Measurements from ENCODE around the gene POFUT2.

The POFUT2 gene

GRCh38 chr21:45252448-45252925, 35.2 kb downstream of the POFUT2 start:
- in situ Hi-C loops (cut with MboI; ENCODE audit: low sequenced_read_pairs) = no loop called here

DNA sequence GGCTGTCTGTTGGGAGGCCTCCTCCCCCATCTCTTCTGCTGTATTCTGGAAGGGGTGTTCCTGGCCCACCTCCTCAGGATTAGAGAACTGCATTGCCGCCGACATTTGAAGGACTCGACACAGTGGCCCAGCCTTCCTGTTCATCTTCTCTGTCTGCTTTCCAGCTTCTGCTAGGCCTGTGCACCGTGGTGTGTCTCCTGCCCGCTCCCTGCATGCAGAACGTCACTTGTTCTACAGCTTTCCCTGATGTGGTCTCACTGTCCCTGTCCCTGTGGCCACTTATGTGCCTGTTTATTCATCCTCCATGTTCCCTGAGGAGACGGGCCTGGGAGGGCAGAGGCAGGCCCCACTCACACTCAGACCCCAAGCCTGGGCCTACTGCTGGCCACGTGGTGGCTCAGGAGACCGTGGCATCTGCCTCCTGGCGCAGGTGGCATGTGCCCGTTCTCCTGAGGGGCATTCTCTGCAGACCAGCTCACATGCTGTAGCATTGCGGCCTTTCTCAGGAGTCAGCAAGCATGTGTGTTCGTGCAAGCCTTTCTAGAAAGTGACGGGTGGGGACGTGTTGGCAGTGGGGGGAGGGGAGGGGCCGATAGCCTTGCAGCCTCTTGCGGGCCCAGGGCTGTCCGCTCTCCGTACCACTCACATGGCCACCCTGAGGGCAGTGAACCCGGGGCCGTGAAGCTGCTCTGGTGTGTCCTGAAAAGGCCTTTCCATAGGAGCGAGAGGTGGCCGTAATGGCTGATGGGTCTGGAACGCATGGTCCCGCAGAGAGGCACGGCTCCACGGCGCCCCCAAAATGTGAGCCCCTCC, 35.9 kb downstream of the POFUT2 start:
- in situ Hi-C loops (cut with MboI; ENCODE audit: low sequenced_read_pairs) = no loop called here

DNA sequence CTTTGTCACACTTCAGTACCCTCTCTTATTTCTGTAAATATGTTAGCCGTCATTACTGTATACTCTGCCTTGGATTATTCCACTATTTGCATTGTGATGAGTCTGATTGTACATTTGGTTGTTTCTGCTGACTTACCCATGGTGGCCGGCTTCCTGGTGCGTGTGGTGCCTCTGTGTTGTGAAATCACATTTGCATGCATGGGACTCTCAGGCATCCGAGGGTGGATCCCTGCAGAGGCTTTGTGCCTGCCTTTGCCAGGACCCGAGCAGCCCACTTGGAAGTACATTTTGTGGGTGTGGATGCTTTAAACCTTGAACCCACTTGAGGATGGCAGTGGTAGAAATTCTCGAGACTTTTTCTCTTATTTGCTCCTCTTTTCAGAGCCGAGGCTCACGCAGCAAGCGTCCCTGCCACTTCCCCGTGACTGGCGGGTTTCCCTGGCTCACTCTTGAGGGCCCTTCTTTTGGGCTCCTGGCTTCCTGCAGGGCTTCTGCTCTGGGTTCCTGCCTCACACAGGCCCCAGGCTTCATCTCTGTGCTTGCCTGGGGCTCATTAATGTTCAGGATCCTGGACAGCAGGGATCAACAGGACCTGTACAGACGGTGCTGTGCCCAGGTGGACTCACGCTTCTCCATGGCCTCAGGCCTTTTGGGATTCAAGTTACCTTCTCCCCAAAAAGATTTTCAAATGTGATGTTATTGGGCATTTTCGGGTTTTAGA, 36.6 kb downstream of the POFUT2 start:
- in situ Hi-C loops (cut with MboI; ENCODE audit: low sequenced_read_pairs) = no loop called here

- in situ Hi-C loops (cut with MboI; ENCODE audit: low sequenced_read_pairs) = no loop called here
These were observed 37.4 kb downstream of the POFUT2 start for GRCh38 chr21:45250272-45250671.

GRCh38 chr21:45249626-45250025, 38.1 kb downstream of the POFUT2 start:
- in situ Hi-C loops (cut with MboI; ENCODE audit: low sequenced_read_pairs) = no loop called here

GRCh38 chr21:45248893-45249381, 38.8 kb downstream of the POFUT2 start:
- in situ Hi-C loops (cut with MboI; ENCODE audit: low sequenced_read_pairs) = no loop called here

GRCh38 chr21:45248301-45248892, 39.3 kb downstream of the POFUT2 start:
- in situ Hi-C loops (cut with MboI; ENCODE audit: low sequenced_read_pairs) = no loop called here

- in situ Hi-C loops (cut with MboI; ENCODE audit: low sequenced_read_pairs) = no loop called here
These were observed 41.0 kb downstream of the POFUT2 start for GRCh38 chr21:45246386-45247320.

DNA sequence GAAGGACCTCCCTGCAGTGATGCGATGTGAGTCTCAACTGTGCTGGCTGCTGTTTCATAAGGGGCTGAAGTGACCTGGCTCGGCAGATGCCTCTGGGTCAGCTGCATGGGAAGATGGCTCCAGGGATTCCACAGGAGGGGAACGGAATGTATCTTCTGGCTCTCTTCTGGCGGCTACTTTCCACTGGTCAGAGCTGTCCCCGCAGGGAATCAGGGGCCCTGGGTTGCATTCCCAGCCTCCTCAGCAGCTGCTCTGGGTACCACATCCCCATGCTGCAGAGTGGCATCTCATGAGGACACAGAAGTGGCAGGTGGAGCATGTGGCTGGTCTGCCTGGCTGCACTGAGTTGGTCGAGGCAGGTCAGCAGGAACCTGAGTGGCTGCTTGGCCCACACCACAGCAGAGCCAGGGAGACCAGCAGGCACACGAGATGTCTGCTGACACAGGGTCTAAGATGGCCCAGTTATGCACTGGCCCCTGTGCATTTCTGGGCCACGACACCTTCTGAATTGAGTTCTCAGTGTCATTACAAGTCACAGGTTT, 42.8 kb downstream of the POFUT2 start:
- in situ Hi-C loops (cut with MboI; ENCODE audit: low sequenced_read_pairs) = no loop called here

GRCh38 chr21:45243603-45244002, 44.1 kb downstream of the POFUT2 start:
- in situ Hi-C loops (cut with MboI; ENCODE audit: low sequenced_read_pairs) = no loop called here

DNA sequence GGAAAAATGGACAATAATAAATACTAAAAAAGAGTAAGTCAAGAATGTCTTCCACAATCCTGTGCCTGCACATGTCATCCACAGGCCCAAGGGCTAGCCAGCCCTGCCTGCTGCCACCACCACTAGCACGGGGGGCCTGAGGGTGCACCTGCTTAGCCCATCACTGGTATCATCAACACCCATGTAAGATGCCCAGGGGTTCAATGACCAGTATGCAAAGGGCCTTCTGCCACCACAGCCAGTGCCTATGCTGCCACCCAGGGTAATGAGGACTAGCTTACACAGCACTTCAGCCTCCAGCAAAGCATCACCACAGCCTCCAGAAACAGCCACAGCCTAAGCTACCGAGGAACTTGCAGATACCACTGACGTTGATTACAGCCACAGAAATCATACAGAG, 46.3 kb downstream of the POFUT2 start:
- in situ Hi-C loops (cut with MboI; ENCODE audit: low sequenced_read_pairs) = no loop called here

DNA sequence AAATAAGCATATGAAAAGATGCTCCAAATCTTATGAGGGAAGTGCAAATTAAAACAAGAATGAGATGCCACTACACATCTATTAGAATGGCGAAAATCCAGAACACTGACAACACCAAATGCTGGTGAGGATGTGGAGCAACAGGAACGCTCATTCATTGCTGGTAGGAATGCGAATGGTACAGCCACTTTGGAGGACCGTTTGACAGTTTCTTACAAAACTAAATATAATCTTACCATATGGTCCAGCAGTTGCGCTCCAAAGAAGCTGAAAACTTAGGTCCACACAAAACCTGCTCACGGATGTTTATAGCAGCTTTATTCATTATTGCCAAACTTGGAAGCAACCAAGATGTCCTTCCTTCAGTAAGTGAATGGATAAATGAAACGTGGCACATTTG, 50.3 kb downstream of the POFUT2 start:
- in situ Hi-C loops (cut with MboI; ENCODE audit: low sequenced_read_pairs) = no loop called here

DNA sequence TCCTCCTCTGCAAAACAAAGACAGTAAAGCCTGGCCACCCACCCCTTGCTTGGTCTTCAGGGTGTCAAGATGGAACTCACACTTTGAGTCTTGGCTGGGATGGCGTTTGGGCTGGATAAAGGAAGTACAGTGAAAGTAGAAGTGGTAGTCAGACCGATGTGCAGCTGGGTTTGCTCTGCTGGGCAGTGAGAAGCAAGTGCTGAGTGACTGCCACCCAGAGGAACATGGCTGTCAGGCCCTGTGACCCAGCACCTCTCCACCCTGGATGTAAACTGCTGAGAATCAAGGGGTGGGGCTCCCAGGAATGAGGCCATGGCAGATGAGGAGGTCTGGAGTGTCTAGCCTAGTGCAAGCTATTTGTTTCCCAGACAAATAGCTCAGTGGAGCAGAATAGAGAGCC, 51.2 kb downstream of the POFUT2 start:
- in situ Hi-C loops (cut with MboI; ENCODE audit: low sequenced_read_pairs) = no loop called here

- in situ Hi-C loops (cut with MboI; ENCODE audit: low sequenced_read_pairs) = no loop called here
These were observed 52.2 kb downstream of the POFUT2 start for GRCh38 chr21:45235488-45235887.

- in situ Hi-C loops (cut with MboI; ENCODE audit: low sequenced_read_pairs) = no loop called here
These were observed 52.7 kb downstream of the POFUT2 start for GRCh38 chr21:45234965-45235364.

DNA sequence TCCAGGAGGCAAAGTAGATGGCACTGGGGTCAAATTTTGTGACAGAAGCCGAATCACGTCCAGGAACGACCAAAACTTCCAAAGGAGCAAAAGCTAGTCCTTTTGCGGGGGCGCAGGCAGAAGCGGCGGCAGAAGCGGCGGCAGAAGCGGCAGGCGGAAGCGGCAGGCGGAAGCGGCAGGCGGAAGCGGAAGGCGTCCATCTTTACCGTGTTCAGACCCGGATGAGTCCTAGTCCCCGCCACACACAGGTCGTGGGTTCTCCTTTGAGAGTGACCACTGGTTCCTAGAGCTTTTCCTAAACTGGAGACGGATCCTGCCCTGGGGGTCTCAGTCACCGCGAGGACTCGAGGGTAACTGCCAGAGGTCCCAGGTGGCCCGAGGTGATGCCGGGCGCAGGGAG, 53.6 kb downstream of the POFUT2 start:
- in situ Hi-C loops (cut with MboI; ENCODE audit: low sequenced_read_pairs) = no loop called here

GRCh38 chr21:45231705-45232104, 56.0 kb downstream of the POFUT2 start:
- in situ Hi-C loops (cut with MboI; ENCODE audit: low sequenced_read_pairs) = no loop called here

- in situ Hi-C loops (cut with MboI; ENCODE audit: low sequenced_read_pairs) = no loop called here
These were observed 58.9 kb downstream of the POFUT2 start for GRCh38 chr21:45228656-45229240.

DNA sequence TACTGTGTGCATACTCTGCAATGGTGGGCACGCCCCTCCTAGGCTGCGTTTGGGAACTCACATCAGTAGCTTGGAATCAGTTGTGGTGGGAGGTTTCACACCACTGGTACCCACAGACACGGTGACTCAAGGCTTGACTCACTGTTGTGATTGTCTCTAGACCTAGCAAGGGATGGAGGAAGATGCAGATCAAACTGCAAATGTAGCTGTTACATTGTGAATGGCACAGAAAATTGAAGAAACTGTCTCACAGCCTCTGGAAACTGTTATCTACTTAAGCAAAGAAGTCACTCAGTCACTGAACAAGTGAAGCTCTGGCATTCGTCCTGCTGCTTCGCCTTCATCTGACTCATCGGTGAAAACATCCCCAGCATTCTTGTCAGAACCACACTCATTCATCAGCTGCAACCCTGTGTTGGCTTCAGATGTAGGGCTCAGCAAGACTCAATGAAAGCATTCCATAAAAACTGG, 59.5 kb downstream of the POFUT2 start:
- in situ Hi-C loops (cut with MboI; ENCODE audit: low sequenced_read_pairs) = no loop called here

GRCh38 chr21:45227735-45228134, 60.0 kb downstream of the POFUT2 start:
- in situ Hi-C loops (cut with MboI; ENCODE audit: low sequenced_read_pairs) = no loop called here
